ENCODE measurements around the gene PPM1J. TPM values are rescaled to one million over a fixed set of nuclear protein-coding genes. Genes with fewer than 3 reads are reported as not detected.
A peak's percentile ranks its signal among the peaks of the same experiment; 100 is the strongest.

PPM1J gene
- total and polyA plus RNA-seq, 2 of the 13 experiments (the other 11 are each of a cell fraction or from before 2014, with no cell fraction given), result 0.07 to 0.22 TPM

DNA sequence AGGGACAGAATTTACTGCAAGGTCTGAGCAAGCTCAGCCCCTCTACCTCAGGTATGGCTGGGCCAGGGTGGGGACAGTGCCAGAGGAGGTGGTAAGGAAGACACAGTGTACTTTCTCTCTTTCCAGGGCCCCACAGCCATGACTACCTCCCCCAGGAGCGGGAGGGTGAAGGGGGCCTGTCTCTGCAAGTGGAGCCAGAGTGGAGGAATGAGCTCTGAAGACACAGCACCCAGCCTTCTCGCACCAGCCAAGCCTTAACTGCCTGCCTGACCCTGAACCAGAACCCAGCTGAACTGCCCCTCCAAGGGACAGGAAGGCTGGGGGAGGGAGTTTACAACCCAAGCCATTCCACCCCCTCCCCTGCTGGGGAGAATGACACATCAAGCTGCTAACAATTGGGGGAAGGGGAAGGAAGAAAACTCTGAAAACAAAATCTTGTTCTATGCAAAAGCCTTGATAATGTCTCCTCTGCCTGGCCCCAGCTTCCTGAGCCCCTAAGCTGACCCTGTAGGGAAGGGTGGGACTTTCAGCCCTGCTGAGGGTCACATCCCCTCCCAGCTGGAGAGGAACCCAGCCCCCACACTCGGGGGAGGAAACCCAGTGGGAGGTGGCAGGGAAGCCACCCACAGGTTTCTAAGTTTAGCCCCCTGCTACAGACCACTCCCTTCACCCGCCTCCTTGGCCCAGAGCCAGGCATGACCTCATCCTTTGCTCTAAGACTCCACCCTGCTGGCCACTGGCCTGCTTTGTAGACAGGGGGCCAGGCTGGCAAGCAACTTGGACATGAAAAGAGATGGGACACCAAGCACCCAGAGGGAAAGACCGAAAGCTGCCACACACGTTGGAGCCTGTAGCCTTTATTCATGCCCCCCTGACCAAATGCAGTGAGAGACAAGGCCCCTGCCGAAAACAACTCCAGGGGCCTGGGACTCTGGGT, 14.6 kb downstream of the PPM1J start (continued):
- TF ChIP-seq, protein P1, sequence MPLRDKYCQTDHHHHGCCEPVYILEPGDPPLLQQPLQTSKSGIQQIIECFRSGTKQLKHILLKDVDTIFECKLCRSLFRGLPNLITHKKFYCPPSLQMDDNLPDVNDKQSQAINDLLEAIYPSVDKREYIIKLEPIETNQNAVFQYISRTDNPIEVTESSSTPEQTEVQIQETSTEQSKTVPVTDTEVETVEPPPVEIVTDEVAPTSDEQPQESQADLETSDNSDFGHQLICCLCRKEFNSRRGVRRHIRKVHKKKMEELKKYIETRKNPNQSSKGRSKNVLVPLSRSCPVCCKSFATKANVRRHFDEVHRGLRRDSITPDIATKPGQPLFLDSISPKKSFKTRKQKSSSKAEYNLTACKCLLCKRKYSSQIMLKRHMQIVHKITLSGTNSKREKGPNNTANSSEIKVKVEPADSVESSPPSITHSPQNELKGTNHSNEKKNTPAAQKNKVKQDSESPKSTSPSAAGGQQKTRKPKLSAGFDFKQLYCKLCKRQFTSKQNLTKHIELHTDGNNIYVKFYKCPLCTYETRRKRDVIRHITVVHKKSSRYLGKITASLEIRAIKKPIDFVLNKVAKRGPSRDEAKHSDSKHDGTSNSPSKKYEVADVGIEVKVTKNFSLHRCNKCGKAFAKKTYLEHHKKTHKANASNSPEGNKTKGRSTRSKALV (CRISPR knock-in tag; IDR thresholded peaks at IDR 0.05), result no peak
- TF ChIP-seq, protein P2, sequence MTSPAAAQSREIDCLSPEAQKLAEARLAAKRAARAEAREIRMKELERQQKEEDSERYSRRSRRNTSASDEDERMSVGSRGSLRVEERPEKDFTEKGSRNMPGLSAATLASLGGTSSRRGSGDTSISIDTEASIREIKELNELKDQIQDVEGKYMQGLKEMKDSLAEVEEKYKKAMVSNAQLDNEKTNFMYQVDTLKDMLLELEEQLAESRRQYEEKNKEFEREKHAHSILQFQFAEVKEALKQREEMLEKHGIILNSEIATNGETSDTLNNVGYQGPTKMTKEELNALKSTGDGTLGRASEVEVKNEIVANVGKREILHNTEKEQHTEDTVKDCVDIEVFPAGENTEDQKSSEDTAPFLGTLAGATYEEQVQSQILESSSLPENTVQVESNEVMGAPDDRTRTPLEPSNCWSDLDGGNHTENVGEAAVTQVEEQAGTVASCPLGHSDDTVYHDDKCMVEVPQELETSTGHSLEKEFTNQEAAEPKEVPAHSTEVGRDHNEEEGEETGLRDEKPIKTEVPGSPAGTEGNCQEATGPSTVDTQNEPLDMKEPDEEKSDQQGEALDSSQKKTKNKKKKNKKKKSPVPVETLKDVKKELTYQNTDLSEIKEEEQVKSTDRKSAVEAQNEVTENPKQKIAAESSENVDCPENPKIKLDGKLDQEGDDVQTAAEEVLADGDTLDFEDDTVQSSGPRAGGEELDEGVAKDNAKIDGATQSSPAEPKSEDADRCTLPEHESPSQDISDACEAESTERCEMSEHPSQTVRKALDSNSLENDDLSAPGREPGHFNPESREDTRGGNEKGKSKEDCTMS (CRISPR knock-in tag; conservative IDR thresholded peaks at IDR 0.05), result no peak
- TF ChIP-seq ZNF841 (CRISPR knock-in tag; IDR thresholded peaks at IDR 0.05; ENCODE audit: borderline replicate concordance) (no peak), PHF5A (CRISPR knock-in tag; IDR thresholded peaks at IDR 0.05; ENCODE audit: low read depth, unreplicated experiment) (peak; percentile 32), SIN3B (IDR thresholded peaks at IDR 0.05; ENCODE audit: low read length) (no peak), NFE2 (CRISPR knock-in tag; IDR thresholded peaks at IDR 0.05) (no peak), TCF12 (IDR thresholded peaks at IDR 0.05) (no peak), TCF12 (CRISPR knock-in tag; IDR thresholded peaks at IDR 0.05) (no peak), ZNF547 (CRISPR knock-in tag; IDR thresholded peaks at IDR 0.05) (0 out of 2 replicates have a peak, but pooled peaks have one; percentile 71), POLR2AphosphoS2 (IDR thresholded peaks at IDR 0.05; ENCODE audit: low read depth, low read length) (no peak), MIXL1 (CRISPR knock-in tag; IDR thresholded peaks at IDR 0.05) (no peak)
- TF ChIP-seq, protein P3, sequence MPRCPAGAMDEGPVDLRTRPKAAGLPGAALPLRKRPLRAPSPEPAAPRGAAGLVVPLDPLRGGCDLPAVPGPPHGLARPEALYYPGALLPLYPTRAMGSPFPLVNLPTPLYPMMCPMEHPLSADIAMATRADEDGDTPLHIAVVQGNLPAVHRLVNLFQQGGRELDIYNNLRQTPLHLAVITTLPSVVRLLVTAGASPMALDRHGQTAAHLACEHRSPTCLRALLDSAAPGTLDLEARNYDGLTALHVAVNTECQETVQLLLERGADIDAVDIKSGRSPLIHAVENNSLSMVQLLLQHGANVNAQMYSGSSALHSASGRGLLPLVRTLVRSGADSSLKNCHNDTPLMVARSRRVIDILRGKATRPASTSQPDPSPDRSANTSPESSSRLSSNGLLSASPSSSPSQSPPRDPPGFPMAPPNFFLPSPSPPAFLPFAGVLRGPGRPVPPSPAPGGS (CRISPR knock-in tag; IDR thresholded peaks at IDR 0.05), result no peak
- TF ChIP-seq, protein P4, sequence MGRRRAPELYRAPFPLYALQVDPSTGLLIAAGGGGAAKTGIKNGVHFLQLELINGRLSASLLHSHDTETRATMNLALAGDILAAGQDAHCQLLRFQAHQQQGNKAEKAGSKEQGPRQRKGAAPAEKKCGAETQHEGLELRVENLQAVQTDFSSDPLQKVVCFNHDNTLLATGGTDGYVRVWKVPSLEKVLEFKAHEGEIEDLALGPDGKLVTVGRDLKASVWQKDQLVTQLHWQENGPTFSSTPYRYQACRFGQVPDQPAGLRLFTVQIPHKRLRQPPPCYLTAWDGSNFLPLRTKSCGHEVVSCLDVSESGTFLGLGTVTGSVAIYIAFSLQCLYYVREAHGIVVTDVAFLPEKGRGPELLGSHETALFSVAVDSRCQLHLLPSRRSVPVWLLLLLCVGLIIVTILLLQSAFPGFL (CRISPR knock-in tag; IDR thresholded peaks at IDR 0.05), result no peak
- TF ChIP-seq, protein P5, sequence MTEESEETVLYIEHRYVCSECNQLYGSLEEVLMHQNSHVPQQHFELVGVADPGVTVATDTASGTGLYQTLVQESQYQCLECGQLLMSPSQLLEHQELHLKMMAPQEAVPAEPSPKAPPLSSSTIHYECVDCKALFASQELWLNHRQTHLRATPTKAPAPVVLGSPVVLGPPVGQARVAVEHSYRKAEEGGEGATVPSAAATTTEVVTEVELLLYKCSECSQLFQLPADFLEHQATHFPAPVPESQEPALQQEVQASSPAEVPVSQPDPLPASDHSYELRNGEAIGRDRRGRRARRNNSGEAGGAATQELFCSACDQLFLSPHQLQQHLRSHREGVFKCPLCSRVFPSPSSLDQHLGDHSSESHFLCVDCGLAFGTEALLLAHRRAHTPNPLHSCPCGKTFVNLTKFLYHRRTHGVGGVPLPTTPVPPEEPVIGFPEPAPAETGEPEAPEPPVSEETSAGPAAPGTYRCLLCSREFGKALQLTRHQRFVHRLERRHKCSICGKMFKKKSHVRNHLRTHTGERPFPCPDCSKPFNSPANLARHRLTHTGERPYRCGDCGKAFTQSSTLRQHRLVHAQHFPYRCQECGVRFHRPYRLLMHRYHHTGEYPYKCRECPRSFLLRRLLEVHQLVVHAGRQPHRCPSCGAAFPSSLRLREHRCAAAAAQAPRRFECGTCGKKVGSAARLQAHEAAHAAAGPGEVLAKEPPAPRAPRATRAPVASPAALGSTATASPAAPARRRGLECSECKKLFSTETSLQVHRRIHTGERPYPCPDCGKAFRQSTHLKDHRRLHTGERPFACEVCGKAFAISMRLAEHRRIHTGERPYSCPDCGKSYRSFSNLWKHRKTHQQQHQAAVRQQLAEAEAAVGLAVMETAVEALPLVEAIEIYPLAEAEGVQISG (CRISPR knock-in tag; IDR thresholded peaks at IDR 0.05), result peak; percentile 23; the same call in 1 of the 2 replicates
- TF ChIP-seq, protein P6, sequence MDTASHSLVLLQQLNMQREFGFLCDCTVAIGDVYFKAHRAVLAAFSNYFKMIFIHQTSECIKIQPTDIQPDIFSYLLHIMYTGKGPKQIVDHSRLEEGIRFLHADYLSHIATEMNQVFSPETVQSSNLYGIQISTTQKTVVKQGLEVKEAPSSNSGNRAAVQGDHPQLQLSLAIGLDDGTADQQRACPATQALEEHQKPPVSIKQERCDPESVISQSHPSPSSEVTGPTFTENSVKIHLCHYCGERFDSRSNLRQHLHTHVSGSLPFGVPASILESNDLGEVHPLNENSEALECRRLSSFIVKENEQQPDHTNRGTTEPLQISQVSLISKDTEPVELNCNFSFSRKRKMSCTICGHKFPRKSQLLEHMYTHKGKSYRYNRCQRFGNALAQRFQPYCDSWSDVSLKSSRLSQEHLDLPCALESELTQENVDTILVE (CRISPR knock-in tag; IDR thresholded peaks at IDR 0.05), result no peak

Measured in HepG2 (cell line).